GM18951 (cell line): Measurements from ENCODE around the gene PRKCH.

Experiments
- POLR2A ChIP-seq: IDR thresholded peaks from 4 replicates; pipeline ENCODE4 v1.6.1; 2011; ENCODE audit warnings: mild to moderate bottlenecking; ENCODE audit not compliant: insufficient read length, insufficient read depth; ENCODE audit errors: extremely low read depth
- in situ Hi-C: fragments of 300-500 bp; cut with MboI; formaldehyde crosslinking; loops from one replicate; pipeline ENCODE4 v1.12.0; 2022; ENCODE audit warnings: low sequenced_read_pairs, mixed read lengths, inconsistent platforms; ENCODE audit not compliant: unreplicated experiment

PRKCH gene

DNA sequence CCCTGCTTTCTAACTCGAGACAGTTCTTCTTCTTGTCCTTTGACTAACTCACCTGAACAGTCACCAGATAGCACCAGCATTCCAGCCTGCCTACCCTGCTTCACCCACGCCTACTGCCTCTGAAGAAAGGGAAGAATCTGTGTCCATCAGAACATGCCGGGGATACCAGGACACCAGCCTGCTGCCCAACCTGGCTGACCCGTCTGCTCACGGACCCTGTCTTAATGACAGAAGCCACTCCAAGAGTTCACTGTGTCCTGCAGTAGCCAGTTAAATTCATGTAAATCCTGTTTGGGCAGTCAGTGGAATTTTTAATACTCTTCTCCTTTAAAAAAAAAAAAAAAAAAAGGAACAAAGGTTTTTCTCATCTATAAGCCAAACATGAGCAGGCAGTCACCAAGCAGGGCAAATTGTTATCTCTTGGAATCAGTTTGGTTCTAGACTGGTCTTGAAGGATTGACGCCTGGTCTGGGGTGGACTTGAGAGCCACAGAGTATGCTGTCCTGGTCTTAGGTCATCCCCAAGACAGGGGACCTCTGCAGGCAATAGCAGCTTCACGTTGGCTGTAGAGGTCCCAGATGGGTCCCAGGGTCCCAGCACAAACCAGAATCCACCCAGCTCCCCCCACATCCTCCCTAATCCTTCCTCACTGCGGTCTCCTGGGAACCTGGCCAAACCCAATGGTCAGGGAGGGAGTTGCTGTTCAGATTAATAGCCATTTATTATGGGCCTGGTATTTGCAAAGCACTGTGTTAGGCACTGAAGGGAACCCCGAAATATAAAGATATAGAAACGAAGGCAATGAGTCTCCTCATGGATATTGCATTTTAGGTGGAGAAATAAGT, 192.8 kb downstream of the PRKCH start:
- no peak for TF ChIP-seq POLR2A

DNA sequence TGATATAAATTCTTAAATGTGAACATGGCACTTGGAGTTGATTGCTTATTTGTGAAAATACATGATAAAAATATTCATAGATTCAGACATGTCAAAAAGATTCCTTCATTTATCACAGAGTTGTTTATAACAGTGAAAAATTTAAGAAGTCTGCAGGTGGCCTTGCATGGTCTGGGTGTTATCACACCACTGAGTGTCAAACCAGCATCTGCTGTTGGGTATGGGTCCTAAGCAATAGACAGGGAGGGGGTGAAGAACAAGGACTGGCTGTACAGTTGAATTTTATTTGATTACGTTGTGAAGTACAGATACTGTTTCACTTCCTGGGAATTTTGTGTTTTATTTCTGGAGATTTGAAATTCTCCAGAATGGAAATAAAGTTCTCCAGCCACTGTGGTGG, 193.5 kb downstream of the PRKCH start:
- TF ChIP-seq POLR2A = no peak
- in situ Hi-C loops = no loop called here

More for the DNA sequence above, 192.8 kb downstream of the PRKCH start:
- in situ Hi-C loops = no loop called here

DNA sequence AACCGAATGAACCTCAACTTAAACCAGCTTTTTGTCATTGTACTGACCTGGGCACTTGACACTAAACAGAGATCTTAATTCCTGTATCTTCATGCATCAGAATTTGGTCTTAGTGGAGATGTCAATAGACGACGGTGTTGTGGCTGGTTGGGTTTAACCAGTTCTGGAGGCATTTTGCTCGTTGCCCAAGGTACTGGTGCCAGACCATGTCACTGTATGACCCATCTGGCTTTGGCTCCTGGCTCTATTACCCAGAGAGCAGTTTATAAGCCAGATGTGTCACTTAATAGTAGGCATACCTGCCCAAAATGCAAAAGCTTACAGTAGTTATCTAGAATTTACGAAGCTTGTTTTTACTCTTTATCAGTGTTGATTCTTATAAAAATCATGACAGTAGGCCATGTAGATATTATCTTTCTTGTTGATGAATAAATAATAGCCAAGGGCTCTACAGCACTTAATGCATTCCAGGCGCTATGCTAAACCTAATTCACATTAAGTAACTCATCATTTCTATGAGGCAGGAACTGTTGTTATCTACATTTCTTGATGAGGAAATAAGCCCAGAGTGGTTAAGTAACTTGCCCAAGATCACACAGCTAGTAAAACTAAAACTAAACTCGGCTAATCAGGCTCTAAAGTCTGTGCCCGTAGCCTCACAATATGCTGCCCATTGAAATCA, 194.2 kb downstream of the PRKCH start:
- in situ Hi-C loops = no loop called here

DNA sequence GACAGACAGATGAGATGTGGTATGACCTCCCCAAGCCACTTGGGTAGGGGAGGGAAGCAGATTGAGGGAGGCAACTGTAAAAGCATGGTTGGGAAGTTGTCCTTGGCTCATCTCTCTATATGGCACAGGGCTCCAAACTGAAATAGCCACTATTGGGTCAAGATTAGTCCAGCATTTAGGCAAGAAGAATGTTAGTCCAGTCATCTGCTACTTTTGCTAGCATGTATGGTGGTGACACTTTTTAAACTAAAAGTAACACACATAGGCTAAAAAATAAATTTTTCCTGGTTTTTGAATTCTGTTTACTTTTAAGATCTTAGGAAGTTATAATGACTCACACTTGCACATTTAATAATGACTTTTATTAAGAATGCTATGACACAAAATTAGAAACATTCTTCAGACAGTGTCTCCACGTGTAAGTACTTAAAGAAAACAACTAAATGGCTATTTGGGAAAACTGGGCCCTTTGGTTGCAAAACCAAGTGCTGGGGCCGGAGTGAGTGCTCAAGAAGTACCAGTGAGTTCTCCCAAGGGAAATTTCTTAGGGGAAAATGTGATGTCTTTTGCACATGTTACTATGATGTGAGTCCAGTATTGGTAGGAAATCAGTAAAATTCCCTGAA, 194.9 kb downstream of the PRKCH start:
- in situ Hi-C loops = no loop called here
- TF ChIP-seq POLR2A = no peak

More for the DNA sequence above, 194.2 kb downstream of the PRKCH start:
- no peak for TF ChIP-seq POLR2A

DNA sequence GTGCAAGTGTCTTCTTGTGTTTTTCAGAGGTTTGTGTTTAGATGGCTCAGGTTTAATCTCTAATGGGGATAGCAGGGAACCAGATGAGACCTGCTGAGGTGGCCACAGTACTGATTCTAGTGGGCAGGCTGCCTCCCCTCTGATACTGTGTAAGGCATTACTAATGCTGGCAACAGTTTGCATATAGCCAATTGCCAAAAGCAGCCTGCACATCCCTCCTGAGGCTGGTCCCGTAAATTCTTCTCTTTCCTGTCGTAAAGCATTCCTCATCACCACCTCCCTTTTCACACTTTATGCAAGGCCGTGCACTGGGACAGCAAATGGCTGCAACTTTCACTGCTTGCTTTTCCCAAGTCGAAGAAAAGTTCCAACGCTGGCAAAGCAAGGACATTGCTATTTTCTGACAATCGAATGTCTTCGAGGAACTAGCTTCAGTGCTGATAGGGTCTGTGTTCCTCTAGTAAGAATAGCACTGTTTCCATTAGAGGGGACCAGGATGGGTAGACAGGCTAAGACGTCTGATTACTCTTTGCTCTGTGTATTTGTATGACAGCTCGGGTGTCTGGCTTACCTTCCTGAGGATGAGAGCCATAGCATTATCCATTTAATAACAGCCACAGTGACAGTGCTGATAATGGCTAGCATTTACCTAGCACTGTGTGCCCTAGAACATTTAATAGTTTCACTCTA, 195.7 kb downstream of the PRKCH start:
- in situ Hi-C loops = no loop called here
- no peak for TF ChIP-seq POLR2A

GRCh38 chr14:61517911-61518384, 196.6 kb downstream of the PRKCH start:
- in situ Hi-C loops = no loop called here
- TF ChIP-seq POLR2A = no peak

DNA sequence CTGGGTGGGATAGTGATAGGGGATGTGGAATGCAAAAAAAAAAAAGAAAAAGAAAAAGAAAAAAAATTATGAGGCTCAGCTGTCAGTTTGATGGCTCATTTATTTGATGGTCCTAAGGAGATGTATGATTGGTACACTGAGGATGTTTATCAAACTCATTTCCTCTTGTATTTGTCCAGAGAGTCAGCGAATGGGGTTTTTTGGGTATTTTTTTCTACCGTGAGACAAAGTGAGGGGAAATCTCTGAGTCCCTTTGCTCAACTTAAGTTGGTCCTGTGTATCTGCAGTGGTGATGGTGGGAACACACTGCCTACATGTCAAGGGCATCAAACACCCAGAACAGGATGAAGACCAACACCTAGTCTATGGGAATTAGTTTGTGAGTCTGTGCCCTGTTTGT, 197.0 kb downstream of the PRKCH start:
- in situ Hi-C loops = no loop called here
- no peak for TF ChIP-seq POLR2A

DNA sequence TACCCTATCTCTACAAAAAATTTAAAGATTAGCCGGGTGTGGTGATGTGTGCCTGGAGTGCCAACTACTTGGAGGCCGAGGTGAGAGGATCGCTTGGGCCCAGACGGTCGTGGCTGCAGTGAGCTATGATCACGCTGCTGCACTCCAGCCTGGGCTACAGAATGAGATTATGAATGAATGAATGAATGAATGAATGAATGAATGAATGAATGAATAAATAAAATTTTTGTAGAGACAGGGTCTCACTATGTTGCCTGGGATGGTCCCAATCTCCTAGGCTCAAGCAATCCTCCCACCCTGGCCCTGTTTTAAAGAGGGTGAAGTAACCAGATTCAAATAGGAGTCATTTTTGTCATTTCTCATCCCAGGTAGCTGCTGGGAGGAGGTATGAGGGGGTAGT, 197.7 kb downstream of the PRKCH start:
- TF ChIP-seq POLR2A = no peak

GRCh38 chr14:61519735-61520134, 198.4 kb downstream of the PRKCH start:
- no peak for TF ChIP-seq POLR2A
- in situ Hi-C loops = no loop called here

More for the DNA sequence above, 197.7 kb downstream of the PRKCH start:
- in situ Hi-C loops = no loop called here

DNA sequence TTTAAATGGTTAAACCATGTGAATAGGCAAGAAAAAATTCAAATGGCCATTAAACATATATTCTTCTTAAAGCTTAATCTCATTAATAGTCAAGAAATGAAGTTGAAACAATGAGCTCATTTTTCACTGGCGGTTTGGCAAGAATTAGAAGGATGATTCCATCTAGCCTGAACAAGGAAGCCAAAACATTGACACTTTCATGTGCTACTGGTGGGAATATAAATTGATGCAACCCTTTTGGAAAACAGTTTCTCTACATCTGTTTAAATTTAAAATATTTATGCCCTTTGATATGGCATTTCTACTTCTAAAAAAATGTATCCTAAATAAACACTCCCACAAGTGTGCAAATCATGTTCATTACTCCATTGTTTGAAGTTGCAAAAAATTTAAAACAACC, 199.2 kb downstream of the PRKCH start:
- in situ Hi-C loops = no loop called here
- no peak for TF ChIP-seq POLR2A

DNA sequence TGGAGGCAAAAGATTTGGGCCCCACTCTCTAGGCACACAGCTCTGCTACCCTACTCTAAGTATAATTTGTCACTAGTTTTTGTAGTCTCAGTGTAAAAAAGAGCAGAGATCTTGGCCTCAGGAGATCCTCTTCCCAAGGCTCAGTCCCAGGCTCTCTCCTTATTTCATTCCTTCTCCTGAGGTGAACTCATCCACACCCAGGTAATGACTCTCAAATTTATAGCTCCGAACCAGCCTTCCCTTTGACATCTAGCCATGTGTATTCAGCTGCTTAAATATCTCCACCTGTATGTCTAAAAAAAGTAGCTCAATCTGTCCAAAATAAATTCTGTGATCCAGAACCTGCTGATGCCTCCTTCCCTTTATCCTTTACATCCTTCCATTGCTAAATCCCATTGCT, 200.4 kb downstream of the PRKCH start:
- TF ChIP-seq POLR2A = no peak
- in situ Hi-C loops = no loop called here

DNA sequence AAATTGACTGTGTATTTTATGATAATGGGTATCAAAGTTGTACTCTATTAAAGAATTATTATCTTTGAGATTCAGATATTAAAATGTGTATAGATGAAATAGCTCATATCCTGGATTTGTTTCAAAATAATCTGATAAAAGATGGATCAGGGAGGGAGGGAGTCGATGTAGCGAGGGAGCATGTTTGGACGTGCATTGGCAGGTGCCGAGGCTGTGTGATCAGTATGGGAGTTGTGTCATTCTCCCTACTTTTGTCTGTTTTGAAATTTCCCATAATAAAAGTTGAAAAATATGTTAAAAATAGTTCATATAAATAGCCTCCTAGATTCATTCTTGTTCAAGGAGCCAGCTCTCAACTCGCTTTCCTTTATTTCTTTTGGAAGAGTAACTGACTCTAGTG, 202.4 kb downstream of the PRKCH start:
- in situ Hi-C loops = no loop called here

More for the DNA sequence above, 202.4 kb downstream of the PRKCH start:
- no peak for TF ChIP-seq POLR2A
